Neural cell (in vitro differentiated cells): ENCODE measurements around the gene TXLNB. TPM values are rescaled to one million over a fixed set of nuclear protein-coding genes. Genes with fewer than 3 reads are reported as not detected.

Experiments used
- H2AFZ ChIP-seq: fragments of 200-600, 300-800 bp; sonication (generic), shearing (Covaris generic); 2 replicates; pipeline ENCODE4 v1.6.0; 2014; ENCODE audit warnings: low read depth, mild to moderate bottlenecking, antibody characterized with exemption, low read length, moderate library complexity
- H3F3A ChIP-seq: fragments of 200-600 bp; shearing (Covaris generic); 2 replicates; pipeline ENCODE4 v1.6.1; 2016; ENCODE audit warnings: mild to moderate bottlenecking, moderate library complexity, mixed read lengths, antibody characterized with exemption, low read length; ENCODE audit not compliant: insufficient read depth, poor library complexity, severe bottlenecking
- H3K27ac ChIP-seq: fragments of 200-600, 300-800 bp; sonication (generic), shearing (Covaris generic); 2 replicates; pipeline ENCODE4 v1.5.1; 2014; ENCODE audit warnings: mild to moderate bottlenecking, low read length, moderate library complexity
- H3K27me3 ChIP-seq: fragments of 300-800, 200-600 bp; sonication (generic), shearing (Covaris generic); 2 replicates; pipeline ENCODE4 v1.6.0; 2014; ENCODE audit warnings: mild to moderate bottlenecking, low read depth, low read length, moderate library complexity; ENCODE audit not compliant: insufficient read depth
- H3K36me3 ChIP-seq: fragments of 300-800, 200-600 bp; sonication (generic), shearing (Covaris generic); 2 replicates; pipeline ENCODE4 v1.5.1; 2014; ENCODE audit warnings: mild to moderate bottlenecking, antibody characterized with exemption, low read length, moderate library complexity; ENCODE audit not compliant: insufficient read depth
- H3K4me2 ChIP-seq: fragments of 300-800, 200-600 bp; sonication (generic), shearing (Covaris generic); 2 replicates; pipeline ENCODE4 v1.6.0; 2014; ENCODE audit warnings: mild to moderate bottlenecking, low read length
- H3K4me3 ChIP-seq: fragments of 300-800, 200-600 bp; sonication (generic), shearing (Covaris generic); 2 replicates; pipeline ENCODE4 v1.5.1; 2014; ENCODE audit warnings: mild to moderate bottlenecking, low read length, moderate library complexity
- H3K79me2 ChIP-seq: fragments of 200-600 bp; shearing (Covaris generic); replicated peaks from 2 replicates; pipeline ENCODE4 v1.6.0; 2014; ENCODE audit warnings: mild to moderate bottlenecking, low read length, moderate library complexity; ENCODE audit not compliant: insufficient read depth
- H3K9ac ChIP-seq: fragments of 300-800, 200-600 bp; sonication (generic), shearing (Covaris generic); 2 replicates; pipeline ENCODE4 v1.6.1; 2016; ENCODE audit warnings: mild to moderate bottlenecking, low read length, mixed read lengths
- H3K9me2 ChIP-seq: fragments of 200-600 bp; shearing (Covaris generic); 2 replicates; pipeline ENCODE4 v1.6.1; 2016; ENCODE audit warnings: mild to moderate bottlenecking, low read length, mixed read lengths; ENCODE audit not compliant: insufficient read depth
- H3K9me3 ChIP-seq: fragments of 200-600, 300-800 bp; sonication (generic), shearing (Covaris generic); 2 replicates; pipeline ENCODE4 v1.6.1; 2016; ENCODE audit warnings: mild to moderate bottlenecking, mixed run types, low read length, moderate library complexity, mixed read lengths
- H4K20me1 ChIP-seq: fragments of 200-600 bp; shearing (Covaris generic); 2 replicates; pipeline ENCODE4 v1.6.1; 2016; ENCODE audit warnings: mild to moderate bottlenecking, mixed run types; ENCODE audit not compliant: insufficient read depth
- EP300 ChIP-seq: fragments of 450-650 bp; conservative IDR thresholded peaks from 2 replicates; pipeline ENCODE4 v1.6.1; 2014; ENCODE audit warnings: antibody characterized with exemption, mild to moderate bottlenecking, moderate library complexity; ENCODE audit not compliant: poor library complexity, severe bottlenecking
- EZH2 ChIP-seq: fragments of 200-600, 300-800 bp; shearing (Covaris generic), sonication (generic); IDR thresholded peaks from 2 replicates; pipeline ENCODE4 v1.6.1; 2014; ENCODE audit warnings: antibody characterized with exemption, low read length, borderline replicate concordance, mild to moderate bottlenecking; ENCODE audit not compliant: insufficient read depth, poor library complexity, severe bottlenecking
- MXI1 ChIP-seq: fragments of 450-650 bp; conservative IDR thresholded peaks from 2 replicates; pipeline ENCODE4 v1.6.1; 2014; ENCODE audit warnings: antibody characterized with exemption, mild to moderate bottlenecking; ENCODE audit not compliant: poor library complexity, severe bottlenecking
- POLR2AphosphoS5 ChIP-seq: IDR thresholded peaks from 2 replicates; pipeline ENCODE4 v1.6.1; 2012
- RAD21 ChIP-seq: fragments of 450-650 bp; conservative IDR thresholded peaks from 2 replicates; pipeline ENCODE4 v1.6.1; 2014; ENCODE audit warnings: antibody characterized with exemption, mild to moderate bottlenecking, moderate library complexity
- TAF1 ChIP-seq: IDR thresholded peaks from 2 replicates; pipeline ENCODE4 v1.6.1; 2012; ENCODE audit warnings: low read depth
- polyA plus RNA-seq: library from polyadenylated mRNA; depleted of rRNA; stranded (reverse); fragments of >200 nt; gene quantifications from 2 replicates; pipeline ENCODE4 v1.2.3, GENCODE V29; 2014
- TF ChIP-seq, protein P1 (sequence below): IDR thresholded peaks from 2 replicates; pipeline ENCODE4 v1.6.1; 2012; ENCODE audit warnings: borderline replicate concordance

The TXLNB gene
- polyA plus RNA-seq, 1 donor from 2014 or later: not detected

GRCh38 chr6:139239064-139239463, 52.7 kb downstream of the TXLNB start:
- Histone ChIP-seq H3K27ac (no peak overlapping the region), H3K9me2 (no peaks in the 10 kb centered on the region), H3K36me3 (no peaks in the 10 kb centered on the region), H3K4me3 (no peak overlapping the region), H3K27me3 (no peaks in the 10 kb centered on the region), H3F3A (no peaks in the 10 kb centered on the region), H3K9ac (no peak overlapping the region), H3K4me2 (no peak overlapping the region), H2AFZ (no peak overlapping the region), H3K9me3 (no peaks in the 10 kb centered on the region), H3K79me2 (no peaks in the 10 kb centered on the region), H4K20me1 (no peaks in the 10 kb centered on the region)
- TF ChIP-seq EZH2 (no peak), EP300 (no peak), MXI1 (no peak), POLR2AphosphoS5 (no peak), RAD21 (no peak)
- TF ChIP-seq, protein P1, sequence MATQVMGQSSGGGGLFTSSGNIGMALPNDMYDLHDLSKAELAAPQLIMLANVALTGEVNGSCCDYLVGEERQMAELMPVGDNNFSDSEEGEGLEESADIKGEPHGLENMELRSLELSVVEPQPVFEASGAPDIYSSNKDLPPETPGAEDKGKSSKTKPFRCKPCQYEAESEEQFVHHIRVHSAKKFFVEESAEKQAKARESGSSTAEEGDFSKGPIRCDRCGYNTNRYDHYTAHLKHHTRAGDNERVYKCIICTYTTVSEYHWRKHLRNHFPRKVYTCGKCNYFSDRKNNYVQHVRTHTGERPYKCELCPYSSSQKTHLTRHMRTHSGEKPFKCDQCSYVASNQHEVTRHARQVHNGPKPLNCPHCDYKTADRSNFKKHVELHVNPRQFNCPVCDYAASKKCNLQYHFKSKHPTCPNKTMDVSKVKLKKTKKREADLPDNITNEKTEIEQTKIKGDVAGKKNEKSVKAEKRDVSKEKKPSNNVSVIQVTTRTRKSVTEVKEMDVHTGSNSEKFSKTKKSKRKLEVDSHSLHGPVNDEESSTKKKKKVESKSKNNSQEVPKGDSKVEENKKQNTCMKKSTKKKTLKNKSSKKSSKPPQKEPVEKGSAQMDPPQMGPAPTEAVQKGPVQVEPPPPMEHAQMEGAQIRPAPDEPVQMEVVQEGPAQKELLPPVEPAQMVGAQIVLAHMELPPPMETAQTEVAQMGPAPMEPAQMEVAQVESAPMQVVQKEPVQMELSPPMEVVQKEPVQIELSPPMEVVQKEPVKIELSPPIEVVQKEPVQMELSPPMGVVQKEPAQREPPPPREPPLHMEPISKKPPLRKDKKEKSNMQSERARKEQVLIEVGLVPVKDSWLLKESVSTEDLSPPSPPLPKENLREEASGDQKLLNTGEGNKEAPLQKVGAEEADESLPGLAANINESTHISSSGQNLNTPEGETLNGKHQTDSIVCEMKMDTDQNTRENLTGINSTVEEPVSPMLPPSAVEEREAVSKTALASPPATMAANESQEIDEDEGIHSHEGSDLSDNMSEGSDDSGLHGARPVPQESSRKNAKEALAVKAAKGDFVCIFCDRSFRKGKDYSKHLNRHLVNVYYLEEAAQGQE: no peak

- no peak for TF ChIP-seq TAF1
- TF ChIP-seq EP300: no peak
- TF ChIP-seq, protein P1: no peak
- no peak for TF ChIP-seq MXI1
- Histone ChIP-seq H3K4me3 (no peak overlapping the region), H3K4me2 (no peak overlapping the region), H3K27me3 (no peaks in the 10 kb centered on the region), H3K9me2 (no peaks in the 10 kb centered on the region), H4K20me1 (no peaks in the 10 kb centered on the region), H3K36me3 (no peaks in the 10 kb centered on the region), H3K9ac (no peak overlapping the region), H2AFZ (no peak overlapping the region), H3K9me3 (no peaks in the 10 kb centered on the region), H3K79me2 (no peaks in the 10 kb centered on the region), H3K27ac (no peak overlapping the region), H3F3A (no peaks in the 10 kb centered on the region)
Measured at GRCh38 chr6:139236105-139236504, 55.7 kb downstream of the TXLNB start.
